ENCODE results near the gene NFE2L2.

NFE2L2 gene

DNA sequence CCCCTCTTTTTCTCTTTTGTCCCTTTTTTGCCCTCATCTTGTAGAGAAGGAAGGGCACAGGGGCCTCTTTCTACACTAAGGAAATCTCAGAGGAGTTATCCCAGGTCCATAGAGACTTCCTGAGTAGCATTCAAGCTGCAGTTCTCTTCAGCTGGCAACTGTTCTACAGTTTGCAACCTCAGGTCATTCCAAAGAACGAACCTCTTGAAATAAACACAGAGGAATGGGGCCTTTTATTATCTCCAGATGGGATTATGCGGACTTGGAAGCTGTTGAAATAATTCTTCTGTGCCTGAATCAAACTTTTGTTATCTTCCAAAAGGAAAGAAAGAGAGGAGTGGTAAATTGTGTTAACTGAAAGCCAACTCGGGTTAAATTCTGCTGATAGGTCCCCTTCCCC lies 31.0 kb upstream of the NFE2L2 start:
- Histone ChIP-seq H4K20me1 (ENCODE audit: insufficient read depth, low read length, poor library complexity, severe bottlenecking) (no peaks in the 10 kb centered on the region), H3K36me3 (ENCODE audit: insufficient read depth, low read length) (no peaks in the 10 kb centered on the region), H3K4me3 (ENCODE audit: low read length, poor library complexity, severe bottlenecking) (no peak overlapping the region), H3K4me2 (ENCODE audit: low read depth, low read length, poor library complexity, severe bottlenecking) (no peak overlapping the region), H3K79me2 (ENCODE audit: insufficient read depth, low read length) (no peaks in the 10 kb centered on the region), H3K9me2 (replicated peaks; ENCODE audit: low read depth, low read length) (no peaks in the 10 kb centered on the region), H2AFZ (ENCODE audit: low read length) (no peak overlapping the region), H3K9me3 (ENCODE audit: insufficient read depth, low read depth, low read length) (no peaks in the 10 kb centered on the region), H3F3A (ENCODE audit: low read depth) (no peaks in the 10 kb centered on the region), H3K27me3 (ENCODE audit: insufficient read depth, low read length, poor library complexity, severe bottlenecking) (no peaks in the 10 kb centered on the region), H3K4me1 (ENCODE audit: insufficient read depth, low read length, poor library complexity, severe bottlenecking) (peaks cover 3% of the 10 kb centered on the region), H3K9ac (ENCODE audit: low read depth, low read length, poor library complexity, severe bottlenecking) (no peak overlapping the region)
- no peak for TF ChIP-seq EZH2phosphoT487 (IDR thresholded peaks at IDR 0.05; ENCODE audit: borderline replicate concordance)
- TF ChIP-seq, protein P1, sequence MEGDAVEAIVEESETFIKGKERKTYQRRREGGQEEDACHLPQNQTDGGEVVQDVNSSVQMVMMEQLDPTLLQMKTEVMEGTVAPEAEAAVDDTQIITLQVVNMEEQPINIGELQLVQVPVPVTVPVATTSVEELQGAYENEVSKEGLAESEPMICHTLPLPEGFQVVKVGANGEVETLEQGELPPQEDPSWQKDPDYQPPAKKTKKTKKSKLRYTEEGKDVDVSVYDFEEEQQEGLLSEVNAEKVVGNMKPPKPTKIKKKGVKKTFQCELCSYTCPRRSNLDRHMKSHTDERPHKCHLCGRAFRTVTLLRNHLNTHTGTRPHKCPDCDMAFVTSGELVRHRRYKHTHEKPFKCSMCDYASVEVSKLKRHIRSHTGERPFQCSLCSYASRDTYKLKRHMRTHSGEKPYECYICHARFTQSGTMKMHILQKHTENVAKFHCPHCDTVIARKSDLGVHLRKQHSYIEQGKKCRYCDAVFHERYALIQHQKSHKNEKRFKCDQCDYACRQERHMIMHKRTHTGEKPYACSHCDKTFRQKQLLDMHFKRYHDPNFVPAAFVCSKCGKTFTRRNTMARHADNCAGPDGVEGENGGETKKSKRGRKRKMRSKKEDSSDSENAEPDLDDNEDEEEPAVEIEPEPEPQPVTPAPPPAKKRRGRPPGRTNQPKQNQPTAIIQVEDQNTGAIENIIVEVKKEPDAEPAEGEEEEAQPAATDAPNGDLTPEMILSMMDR (conservative IDR thresholded peaks at IDR 0.05; ENCODE audit: low read length), result no peak

DNA sequence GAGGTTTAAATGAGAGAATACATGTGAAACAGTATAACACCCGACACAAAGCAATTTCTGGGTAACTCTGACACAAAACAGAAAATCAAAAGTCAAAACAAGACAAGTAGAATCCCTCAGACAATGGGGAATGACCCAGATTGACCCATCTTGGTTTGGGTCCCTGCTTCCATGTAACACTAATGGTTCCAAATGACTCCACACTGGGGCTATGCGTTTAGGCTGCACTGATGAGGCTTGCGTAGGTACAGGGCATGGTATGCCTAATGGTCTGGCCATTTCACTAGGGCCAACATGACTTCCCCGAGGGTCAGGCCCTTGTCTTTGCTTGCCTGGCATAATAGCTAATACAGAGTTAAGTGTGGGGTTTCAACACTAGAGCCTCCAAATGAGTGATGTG lies 27.2 kb upstream of the NFE2L2 start:
- no peak for TF ChIP-seq EZH2phosphoT487 (IDR thresholded peaks at IDR 0.05; ENCODE audit: borderline replicate concordance)
- TF ChIP-seq, protein P1 (conservative IDR thresholded peaks at IDR 0.05; ENCODE audit: low read length), result no peak
- H3K9ac ChIP-seq (ENCODE audit: low read depth, low read length, poor library complexity, severe bottlenecking), result no peak overlapping the region
- H3K36me3 ChIP-seq (ENCODE audit: insufficient read depth, low read length), result no peaks in the 10 kb centered on the region
- H3K4me3 ChIP-seq (ENCODE audit: low read length, poor library complexity, severe bottlenecking), result no peak overlapping the region
- H3K79me2 ChIP-seq (ENCODE audit: insufficient read depth, low read length), result no peaks in the 10 kb centered on the region
- H3K9me3 ChIP-seq (ENCODE audit: insufficient read depth, low read depth, low read length), result no peaks in the 10 kb centered on the region
- H3K4me1 ChIP-seq (ENCODE audit: insufficient read depth, low read length, poor library complexity, severe bottlenecking), result peaks cover 11% of the 10 kb centered on the region
- no peaks in the 10 kb centered on the region for H3K27me3 ChIP-seq (ENCODE audit: insufficient read depth, low read length, poor library complexity, severe bottlenecking)
- no peaks in the 10 kb centered on the region for H3K9me2 ChIP-seq (replicated peaks; ENCODE audit: low read depth, low read length)
- no peaks in the 10 kb centered on the region for H4K20me1 ChIP-seq (ENCODE audit: insufficient read depth, low read length, poor library complexity, severe bottlenecking)
- no peak overlapping the region for H3K4me2 ChIP-seq (ENCODE audit: low read depth, low read length, poor library complexity, severe bottlenecking)
- H2AFZ ChIP-seq (ENCODE audit: low read length), result no peak overlapping the region
- no peaks in the 10 kb centered on the region for H3F3A ChIP-seq (ENCODE audit: low read depth)

DNA sequence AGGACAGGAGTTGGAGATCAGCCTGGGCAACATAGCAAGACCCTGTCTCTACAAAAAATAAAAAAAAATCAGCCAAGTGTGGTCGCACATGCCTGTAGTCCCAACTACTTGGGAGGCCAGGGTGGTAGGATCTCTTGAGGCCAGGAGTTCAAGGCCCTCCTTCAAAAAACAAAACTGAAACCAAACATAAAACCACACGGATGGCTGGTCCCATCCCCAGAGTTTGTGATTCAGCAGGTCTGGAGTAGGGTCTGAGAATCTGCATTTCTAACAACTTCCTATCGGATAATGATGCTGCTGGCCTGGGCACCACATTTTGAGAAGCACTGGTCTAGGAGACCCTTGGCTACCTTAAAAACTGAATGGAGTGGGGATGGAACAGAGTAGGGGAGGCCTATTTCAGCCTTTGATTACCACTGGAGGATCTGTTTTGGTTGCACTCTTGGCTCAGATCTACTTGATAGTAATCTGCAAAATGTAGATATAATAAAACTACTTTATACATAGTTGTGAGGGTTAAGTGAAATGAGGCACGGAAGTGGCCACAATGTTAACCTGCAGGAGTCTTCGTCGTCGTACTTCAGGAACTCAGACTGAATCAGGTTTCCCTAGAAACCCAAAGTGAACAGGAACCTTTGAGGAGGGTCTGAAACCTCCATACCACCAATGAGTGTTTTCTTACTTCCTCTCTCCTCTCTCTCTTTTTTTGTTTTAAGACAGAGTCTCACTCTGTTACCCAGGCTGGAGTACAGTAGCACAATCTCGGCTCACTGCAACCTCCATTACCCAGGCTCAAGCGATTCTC lies 25.5 kb upstream of the NFE2L2 start:
- Histone ChIP-seq H3F3A (ENCODE audit: low read depth) (no peaks in the 10 kb centered on the region), H2AFZ (ENCODE audit: low read length) (peak overlapping the region; percentile 67), H3K4me3 (ENCODE audit: low read length, poor library complexity, severe bottlenecking) (peak overlapping the region; percentile 30), H3K79me2 (ENCODE audit: insufficient read depth, low read length) (no peaks in the 10 kb centered on the region), H3K36me3 (ENCODE audit: insufficient read depth, low read length) (no peaks in the 10 kb centered on the region), H3K4me1 (ENCODE audit: insufficient read depth, low read length, poor library complexity, severe bottlenecking) (peaks cover 18% of the 10 kb centered on the region), H4K20me1 (ENCODE audit: insufficient read depth, low read length, poor library complexity, severe bottlenecking) (no peaks in the 10 kb centered on the region), H3K9ac (ENCODE audit: low read depth, low read length, poor library complexity, severe bottlenecking) (no peak overlapping the region), H3K4me2 (ENCODE audit: low read depth, low read length, poor library complexity, severe bottlenecking) (peak overlapping the region; percentile 56), H3K9me2 (replicated peaks; ENCODE audit: low read depth, low read length) (no peaks in the 10 kb centered on the region), H3K27me3 (ENCODE audit: insufficient read depth, low read length, poor library complexity, severe bottlenecking) (no peaks in the 10 kb centered on the region), H3K9me3 (ENCODE audit: insufficient read depth, low read depth, low read length) (no peaks in the 10 kb centered on the region)
- TF ChIP-seq, protein P1 (conservative IDR thresholded peaks at IDR 0.05; ENCODE audit: low read length), result no peak
- TF ChIP-seq EZH2phosphoT487 (IDR thresholded peaks at IDR 0.05; ENCODE audit: borderline replicate concordance), result no peak

Measured in Loucy (cell line).